ENCODE results near the gene CCRL2.

GRCh38 chr3:46398186-46398955 is 8.7 kb upstream of the CCRL2 start:
- no peak for TF ChIP-seq ZKSCAN1 (IDR thresholded peaks at IDR 0.05; ENCODE audit: low read depth, low read length)
- TF ChIP-seq RBFOX2 (IDR thresholded peaks at IDR 0.05; ENCODE audit: low read depth, low read length), result no peak
- TF ChIP-seq, protein P1, sequence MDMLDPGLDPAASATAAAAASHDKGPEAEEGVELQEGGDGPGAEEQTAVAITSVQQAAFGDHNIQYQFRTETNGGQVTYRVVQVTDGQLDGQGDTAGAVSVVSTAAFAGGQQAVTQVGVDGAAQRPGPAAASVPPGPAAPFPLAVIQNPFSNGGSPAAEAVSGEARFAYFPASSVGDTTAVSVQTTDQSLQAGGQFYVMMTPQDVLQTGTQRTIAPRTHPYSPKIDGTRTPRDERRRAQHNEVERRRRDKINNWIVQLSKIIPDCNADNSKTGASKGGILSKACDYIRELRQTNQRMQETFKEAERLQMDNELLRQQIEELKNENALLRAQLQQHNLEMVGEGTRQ (CRISPR knock-in tag; IDR thresholded peaks at IDR 0.05), result no peak
- TF ChIP-seq ZC3H11A (IDR thresholded peaks at IDR 0.05; ENCODE audit: low read depth, low read length), result no peak
